ENCODE results near the gene CHGA. TPM values are rescaled to one million over a fixed set of nuclear protein-coding genes. Genes with fewer than 3 reads are reported as not detected.

CHGA gene
- polyA plus RNA-seq, 4 donors, result 20.4 to 1,234 (median 106) TPM

GRCh38 chr14:92962031-92962830 lies 39.3 kb downstream of the CHGA start:
- DNase-seq, result no peak
- 90 to 94% (median 92%) methylated on average over 20 of the region's 20 CpGs for WGBS, 3 donors

DNA sequence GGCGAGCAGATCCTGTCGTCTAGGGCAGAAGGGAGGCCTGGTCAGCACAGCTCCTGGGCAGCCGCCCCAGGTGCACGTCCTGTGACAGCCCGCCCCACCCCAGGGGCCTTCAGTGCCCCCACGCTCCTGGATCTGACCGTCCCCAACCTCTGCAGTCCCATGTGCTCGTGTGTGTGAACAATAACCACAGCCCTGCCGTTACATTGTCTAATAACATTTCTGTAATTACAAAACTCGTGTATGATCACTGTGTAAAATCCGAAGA lies 39.8 kb downstream of the CHGA start:
- peaks cover 0 to 4% of the 10 kb centered on the region in 2 donors for H3K9me3 ChIP-seq (ENCODE audit: control insufficient read depth in 2 of 2, insufficient read depth in 1 of 2, low read depth in 1 of 2, low read length in 1 of 2)
- no peak overlapping the region for H3K4me3 ChIP-seq (ENCODE audit: low read depth in 1 of 3, low read length in 3 of 3)
- no peaks in the 10 kb centered on the region for H3K27me3 ChIP-seq (ENCODE audit: control insufficient read depth in 3 of 3, insufficient read depth in 3 of 3, low read length in 3 of 3)
- peaks cover 0 to 5% (median 0%) of the 10 kb centered on the region in 3 donors for H3K4me1 ChIP-seq (ENCODE audit: control insufficient read depth in 3 of 3, insufficient read depth in 2 of 3, low read depth in 1 of 3, low read length in 2 of 3)
- peaks cover 4 to 66% (median 12%) of the 10 kb centered on the region in 3 donors for H3K36me3 ChIP-seq (ENCODE audit: control insufficient read depth in 3 of 3, insufficient read depth in 2 of 3, low read depth in 1 of 3, low read length in 3 of 3)
- FAIRE-seq (no peak), DNase-seq (no peak)
- WGBS, 3 donors, result 92 to 96% (median 94%) methylated on average over 11 of the region's 11 CpGs
- H3K27ac ChIP-seq (ENCODE audit: low read depth in 1 of 3, low read length in 2 of 3), result no peak overlapping the region

More at GRCh38 chr14:92962031-92962830, 39.3 kb downstream of the CHGA start:
- Histone ChIP-seq H3K9me3 (ENCODE audit: control insufficient read depth in 2 of 2, insufficient read depth in 1 of 2, low read depth in 1 of 2, low read length in 1 of 2) (peaks cover 0 to 4% of the 10 kb centered on the region in 2 donors), H3K4me1 (ENCODE audit: control insufficient read depth in 3 of 3, insufficient read depth in 2 of 3, low read depth in 1 of 3, low read length in 2 of 3) (peaks cover 0 to 5% (median 0%) of the 10 kb centered on the region in 3 donors), H3K27ac (ENCODE audit: low read depth in 1 of 3, low read length in 2 of 3) (no peak overlapping the region), H3K4me3 (ENCODE audit: low read depth in 1 of 3, low read length in 3 of 3) (no peak overlapping the region), H3K36me3 (ENCODE audit: control insufficient read depth in 3 of 3, insufficient read depth in 2 of 3, low read depth in 1 of 3, low read length in 3 of 3) (peaks cover 4 to 72% (median 13%) of the 10 kb centered on the region in 3 donors), H3K27me3 (ENCODE audit: control insufficient read depth in 3 of 3, insufficient read depth in 3 of 3, low read length in 3 of 3) (no peaks in the 10 kb centered on the region)
- no peak for FAIRE-seq

- peaks cover 4 to 61% (median 12%) of the 10 kb centered on the region in 3 donors for H3K36me3 ChIP-seq (ENCODE audit: control insufficient read depth in 3 of 3, insufficient read depth in 2 of 3, low read depth in 1 of 3, low read length in 3 of 3)
- DNase-seq (no peak), FAIRE-seq (no peak)
- no peak overlapping the region for H3K27ac ChIP-seq (ENCODE audit: low read depth in 1 of 3, low read length in 2 of 3)
- no peak overlapping the region for H3K4me3 ChIP-seq (ENCODE audit: low read depth in 1 of 3, low read length in 3 of 3)
- no peaks in the 10 kb centered on the region for H3K27me3 ChIP-seq (ENCODE audit: control insufficient read depth in 3 of 3, insufficient read depth in 3 of 3, low read length in 3 of 3)
- H3K9me3 ChIP-seq (ENCODE audit: control insufficient read depth in 2 of 2, insufficient read depth in 1 of 2, low read depth in 1 of 2, low read length in 1 of 2), result peaks cover 0 to 4% of the 10 kb centered on the region in 2 donors
- WGBS, 3 donors, result 80 to 84% (median 82%) methylated on average over 14 of the region's 14 CpGs
- H3K4me1 ChIP-seq (ENCODE audit: control insufficient read depth in 3 of 3, insufficient read depth in 2 of 3, low read depth in 1 of 3, low read length in 2 of 3), result peaks cover 0 to 5% (median 0%) of the 10 kb centered on the region in 3 donors
Measured at GRCh38 chr14:92963301-92964123, 40.6 kb downstream of the CHGA start.

DNA sequence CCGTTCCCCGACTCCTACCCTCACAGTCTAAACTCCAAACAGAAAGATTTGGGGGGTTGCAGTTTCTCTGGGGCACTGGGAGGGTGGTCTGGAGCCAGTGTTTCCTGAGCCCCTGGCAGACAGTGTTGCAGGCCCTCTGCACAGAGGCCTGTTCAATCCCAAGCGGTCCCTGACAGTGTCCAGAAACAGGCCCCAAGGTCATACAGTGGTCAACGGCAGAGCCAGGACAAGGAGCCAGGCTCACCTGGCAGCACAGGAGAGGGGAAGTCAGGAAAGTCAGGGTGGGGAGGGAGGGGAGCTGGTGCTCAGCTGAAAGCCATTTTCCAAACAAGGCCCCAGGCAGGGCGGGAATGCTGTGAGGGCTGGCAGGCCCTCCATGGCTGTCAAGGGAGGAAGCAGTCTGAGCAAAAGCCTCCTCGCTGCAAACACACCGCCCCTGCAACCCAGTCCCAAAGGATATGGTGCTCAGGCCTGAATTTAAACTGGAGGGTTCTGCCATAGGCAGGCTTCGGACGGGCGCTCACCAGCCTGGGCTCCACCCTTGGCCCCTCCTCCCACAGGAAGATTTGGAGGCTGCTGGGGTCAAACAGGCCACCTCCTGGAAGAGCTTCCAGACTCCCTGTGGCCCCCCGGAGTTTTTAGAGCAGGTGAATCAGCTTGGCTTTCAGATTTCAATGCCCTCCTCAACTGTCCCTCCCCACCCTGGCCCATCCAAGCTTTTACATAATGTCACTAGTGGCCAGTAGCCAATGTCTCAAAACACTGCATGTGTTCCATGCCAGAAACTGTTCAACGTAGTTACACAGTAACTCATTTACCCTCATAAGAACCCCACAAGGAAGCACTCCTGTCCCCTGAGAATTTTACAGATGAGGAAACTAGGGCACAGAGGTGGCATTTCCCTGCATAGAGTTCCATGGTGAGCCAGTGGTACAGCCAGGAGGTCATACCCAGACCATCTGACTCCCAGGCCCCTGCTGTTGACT lies 41.5 kb downstream of the CHGA start:
- 74 to 79% (median 77%) methylated on average over 12 of the region's 12 CpGs for WGBS, 3 donors
- DNase-seq (no peak), FAIRE-seq (no peak)
- H3K4me3 ChIP-seq (ENCODE audit: low read depth in 1 of 3, low read length in 3 of 3), result no peak overlapping the region
- H3K27me3 ChIP-seq (ENCODE audit: control insufficient read depth in 3 of 3, insufficient read depth in 3 of 3, low read length in 3 of 3), result no peaks in the 10 kb centered on the region
- H3K27ac ChIP-seq (ENCODE audit: low read depth in 1 of 3, low read length in 2 of 3), result no peak overlapping the region
- peaks cover 0 to 8% (median 0%) of the 10 kb centered on the region in 3 donors for H3K4me1 ChIP-seq (ENCODE audit: control insufficient read depth in 3 of 3, insufficient read depth in 2 of 3, low read depth in 1 of 3, low read length in 2 of 3)
- peaks cover 0 to 4% of the 10 kb centered on the region in 2 donors for H3K9me3 ChIP-seq (ENCODE audit: control insufficient read depth in 2 of 2, insufficient read depth in 1 of 2, low read depth in 1 of 2, low read length in 1 of 2)
- peaks cover 4 to 59% (median 8%) of the 10 kb centered on the region in 3 donors for H3K36me3 ChIP-seq (ENCODE audit: control insufficient read depth in 3 of 3, insufficient read depth in 2 of 3, low read depth in 1 of 3, low read length in 3 of 3)

DNA sequence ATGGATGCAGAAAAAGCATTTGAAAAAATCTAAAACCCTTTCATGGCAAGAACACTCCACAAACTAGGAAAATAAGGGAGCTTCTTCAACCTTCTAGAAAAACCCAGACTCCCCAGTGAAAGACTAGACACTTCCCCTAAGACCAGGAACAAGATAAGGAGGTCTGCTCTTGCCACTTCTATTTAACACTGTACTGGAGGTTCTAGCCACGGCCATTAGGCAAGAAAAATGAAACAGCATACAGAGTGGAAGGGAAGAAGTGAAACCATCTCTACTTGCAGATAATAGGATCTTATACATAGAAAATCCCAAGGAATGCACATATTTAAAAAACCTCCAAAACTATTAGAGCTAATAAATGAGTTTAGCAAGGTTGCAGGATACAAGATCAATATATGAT lies 42.3 kb downstream of the CHGA start:
- no peak overlapping the region for H3K27ac ChIP-seq (ENCODE audit: low read depth in 1 of 3, low read length in 2 of 3)
- no peak for FAIRE-seq

GRCh38 chr14:92967346-92967926 lies 44.5 kb downstream of the CHGA start:
- FAIRE-seq, result no peak

More for the DNA sequence above, 42.3 kb downstream of the CHGA start:
- Histone ChIP-seq H3K4me1 (ENCODE audit: control insufficient read depth in 3 of 3, insufficient read depth in 2 of 3, low read depth in 1 of 3, low read length in 2 of 3) (peaks cover 0 to 11% (median 0%) of the 10 kb centered on the region in 3 donors), H3K4me3 (ENCODE audit: low read depth in 1 of 3, low read length in 3 of 3) (no peak overlapping the region), H3K27me3 (ENCODE audit: control insufficient read depth in 3 of 3, insufficient read depth in 3 of 3, low read length in 3 of 3) (no peaks in the 10 kb centered on the region), H3K9me3 (ENCODE audit: control insufficient read depth in 2 of 2, insufficient read depth in 1 of 2, low read depth in 1 of 2, low read length in 1 of 2) (peaks cover 0 to 4% of the 10 kb centered on the region in 2 donors), H3K36me3 (ENCODE audit: control insufficient read depth in 3 of 3, insufficient read depth in 2 of 3, low read depth in 1 of 3, low read length in 3 of 3) (peaks cover 4 to 55% (median 8%) of the 10 kb centered on the region in 3 donors)
- WGBS, 3 donors, result 87 to 96% (median 89%) methylated on average over 1 of the region's 1 CpG
- DNase-seq, result no peak

DNA sequence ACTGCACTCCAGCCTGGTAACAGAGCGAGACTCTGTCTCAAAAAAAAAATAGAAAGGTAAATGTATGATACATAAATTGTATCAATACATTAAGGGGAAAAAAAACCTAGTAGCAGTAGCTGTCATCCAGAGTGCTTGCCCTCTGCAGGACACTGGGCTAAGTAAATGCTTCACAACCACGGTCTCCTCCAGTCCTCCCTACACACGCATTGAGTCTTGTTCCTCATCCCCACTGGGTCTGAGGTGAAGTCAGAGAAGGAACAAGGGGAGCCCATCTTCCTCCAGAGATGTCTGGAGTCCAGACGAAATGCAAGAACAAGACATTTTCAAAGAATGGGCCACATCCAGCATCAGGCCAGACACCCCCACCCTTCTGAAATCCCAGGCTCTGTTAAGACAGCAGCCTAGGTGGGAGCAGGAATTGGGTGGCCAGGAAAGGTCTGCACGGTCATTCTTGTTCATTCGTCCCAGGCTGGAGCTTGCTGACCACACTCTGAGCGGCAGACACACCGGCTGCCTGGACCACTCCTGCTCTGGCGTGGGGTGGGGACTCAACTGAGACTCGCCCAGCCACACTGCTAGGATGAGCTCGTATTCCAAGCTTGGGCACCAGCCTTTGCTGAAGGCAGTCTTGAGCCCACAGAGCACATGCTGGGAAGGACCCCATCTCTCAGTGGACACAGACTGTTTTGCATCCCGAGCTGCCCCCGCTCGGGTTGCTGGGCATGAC lies 45.5 kb downstream of the CHGA start:
- no peak overlapping the region for H3K4me3 ChIP-seq (ENCODE audit: low read depth in 1 of 3, low read length in 3 of 3)
- no peak for FAIRE-seq
- peaks cover 0 to 51% (median 0%) of the 10 kb centered on the region in 3 donors for H3K36me3 ChIP-seq (ENCODE audit: control insufficient read depth in 3 of 3, insufficient read depth in 2 of 3, low read depth in 1 of 3, low read length in 3 of 3)
- peaks cover 0 to 13% of the 10 kb centered on the region in 2 donors for H3K9me3 ChIP-seq (ENCODE audit: control insufficient read depth in 2 of 2, insufficient read depth in 1 of 2, low read depth in 1 of 2, low read length in 1 of 2)
- no peak overlapping the region for H3K27ac ChIP-seq (ENCODE audit: low read depth in 1 of 3, low read length in 2 of 3)
- no peak for DNase-seq
- no peaks in the 10 kb centered on the region for H3K27me3 ChIP-seq (ENCODE audit: control insufficient read depth in 3 of 3, insufficient read depth in 3 of 3, low read length in 3 of 3)
- H3K4me1 ChIP-seq (ENCODE audit: control insufficient read depth in 3 of 3, insufficient read depth in 2 of 3, low read depth in 1 of 3, low read length in 2 of 3), result peaks cover 0 to 21% (median 0%) of the 10 kb centered on the region in 3 donors
- WGBS, 3 donors, result 92 to 96% (median 93%) methylated on average over 14 of the region's 14 CpGs

More at GRCh38 chr14:92967346-92967926, 44.5 kb downstream of the CHGA start:
- DNase-seq, result no peak
- Histone ChIP-seq H3K27me3 (ENCODE audit: control insufficient read depth in 3 of 3, insufficient read depth in 3 of 3, low read length in 3 of 3) (no peaks in the 10 kb centered on the region), H3K4me1 (ENCODE audit: control insufficient read depth in 3 of 3, insufficient read depth in 2 of 3, low read depth in 1 of 3, low read length in 2 of 3) (peaks cover 0 to 18% (median 0%) of the 10 kb centered on the region in 3 donors), H3K36me3 (ENCODE audit: control insufficient read depth in 3 of 3, insufficient read depth in 2 of 3, low read depth in 1 of 3, low read length in 3 of 3) (peaks cover 0 to 51% (median 1%) of the 10 kb centered on the region in 3 donors), H3K4me3 (ENCODE audit: low read depth in 1 of 3, low read length in 3 of 3) (no peak overlapping the region), H3K27ac (ENCODE audit: low read depth in 1 of 3, low read length in 2 of 3) (no peak overlapping the region), H3K9me3 (ENCODE audit: control insufficient read depth in 2 of 2, insufficient read depth in 1 of 2, low read depth in 1 of 2, low read length in 1 of 2) (peaks cover 0 to 10% of the 10 kb centered on the region in 2 donors)
- 93 to 98% (median 96%) methylated on average over 2 of the region's 2 CpGs for WGBS, 3 donors
